ENCODE results near the gene PPFIBP1.

The PPFIBP1 gene

GRCh38 chr12:27511031-27511722, 12.8 kb upstream of the PPFIBP1 start:
- no peak for TF ChIP-seq CTCF (conservative IDR thresholded peaks at IDR 0.05; ENCODE audit: low read depth, low read length)
- peak; percentile 58 for DNase-seq (ENCODE audit: low read depth)
- no peak overlapping the region for H3K4me3 ChIP-seq (ENCODE audit: low read depth, low read length)

DNA sequence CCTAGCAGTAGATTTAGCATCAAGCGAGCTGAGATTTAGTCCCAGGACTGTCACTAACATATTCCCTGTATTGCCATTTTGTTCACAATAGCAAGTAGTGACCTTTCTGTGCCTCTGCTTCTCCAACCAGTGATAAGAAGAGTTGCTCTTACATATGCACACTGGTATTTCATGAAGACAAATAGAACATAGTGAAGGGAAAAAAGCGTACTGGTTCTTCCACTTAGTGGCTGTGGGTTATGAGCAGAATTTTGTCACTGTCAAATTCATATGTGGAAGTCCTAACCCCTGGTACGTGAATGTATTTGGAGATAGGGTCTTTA, 12.3 kb upstream of the PPFIBP1 start:
- no peak overlapping the region for H3K4me3 ChIP-seq (ENCODE audit: low read depth, low read length)
- DNase-seq (ENCODE audit: low read depth) = no peak
- no peak for TF ChIP-seq CTCF (conservative IDR thresholded peaks at IDR 0.05; ENCODE audit: low read depth, low read length)

DNA sequence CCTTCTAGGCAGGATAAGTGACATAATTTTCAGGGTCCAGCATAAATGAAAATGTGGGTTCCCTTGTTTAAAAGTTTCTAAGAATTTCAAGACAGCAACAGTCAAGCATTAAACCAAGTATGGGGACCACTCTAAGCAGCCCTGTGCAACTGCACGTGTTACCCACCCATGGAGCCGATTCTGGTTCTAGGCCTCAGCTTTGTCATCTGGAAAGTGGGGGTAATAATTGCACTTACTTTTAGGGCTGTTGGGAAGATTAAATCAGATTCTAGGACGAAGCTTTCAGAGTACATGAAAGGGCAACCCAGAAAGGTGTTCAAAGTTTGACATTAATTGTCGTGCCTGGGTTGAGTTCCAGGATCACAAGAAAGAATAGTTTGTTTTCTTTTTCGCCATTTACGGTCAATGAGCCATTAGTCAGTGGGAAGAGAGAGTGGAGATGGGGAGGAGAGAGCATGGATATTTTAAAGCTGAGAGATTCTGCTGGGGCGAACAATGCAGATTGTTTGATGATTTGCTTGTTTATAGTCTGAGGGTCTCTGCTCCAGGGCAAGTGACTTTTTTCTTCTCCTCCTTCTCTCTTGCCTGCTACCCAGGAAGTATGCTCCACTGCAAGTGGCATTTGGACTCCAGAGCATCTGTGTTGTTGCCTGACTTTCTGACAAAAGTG, 10.7 kb upstream of the PPFIBP1 start:
- no peak for DNase-seq (ENCODE audit: low read depth)
- no peak for TF ChIP-seq CTCF (conservative IDR thresholded peaks at IDR 0.05; ENCODE audit: low read depth, low read length)
- H3K4me3 ChIP-seq (ENCODE audit: low read depth, low read length) = no peak overlapping the region

GRCh38 chr12:27515671-27516070, 8.3 kb upstream of the PPFIBP1 start:
- no peak for TF ChIP-seq CTCF (conservative IDR thresholded peaks at IDR 0.05; ENCODE audit: low read depth, low read length)
- H3K4me3 ChIP-seq (ENCODE audit: low read depth, low read length) = no peak overlapping the region
- DNase-seq (ENCODE audit: low read depth) = no peak

GRCh38 chr12:27516625-27517024, 7.4 kb upstream of the PPFIBP1 start:
- TF ChIP-seq CTCF (conservative IDR thresholded peaks at IDR 0.05; ENCODE audit: low read depth, low read length) = no peak
- DNase-seq (ENCODE audit: low read depth) = no peak
- no peak overlapping the region for H3K4me3 ChIP-seq (ENCODE audit: low read depth, low read length)

- no peak for DNase-seq (ENCODE audit: low read depth)
- no peak for TF ChIP-seq CTCF (conservative IDR thresholded peaks at IDR 0.05; ENCODE audit: low read depth, low read length)
- H3K4me3 ChIP-seq (ENCODE audit: low read depth, low read length) = no peak overlapping the region
Observed at GRCh38 chr12:27517546-27517945, 6.5 kb upstream of the PPFIBP1 start.
